Gastroesophageal sphincter (tissue), 4 donors: ENCODE results near the gene MAMSTR. TPM values are rescaled to one million over a fixed set of nuclear protein-coding genes. Genes with fewer than 3 reads are reported as not detected.

Experiments
- ATAC-seq: fragments of 150-250 bp; one replicate; pipeline ENCODE4 v1.9.1; 2016; ENCODE audit warnings: mild to moderate bottlenecking, moderate library complexity
- H3K27ac ChIP-seq, 4 donors: fragments of 200-600 bp; sonication (generic) in 3 of 4; 1 replicate in 3 of 4; 2 replicates in 1 of 4; pipeline ENCODE4 v1.5.1; 2016 to 2019
- H3K27me3 ChIP-seq: fragments of 200-600 bp; sonication (generic); one replicate; pipeline ENCODE4 v1.5.1; 2019
- H3K36me3 ChIP-seq, 2 donors: fragments of 200-600 bp; sonication (generic); one replicate each; pipeline ENCODE4 v1.5.1; 2019; ENCODE audit warnings: control low read depth in 1 of 2
- H3K4me1 ChIP-seq, 3 donors: fragments of 200-600 bp; sonication (generic); 1 replicate in 2 of 3; 2 replicates in 1 of 3; pipeline ENCODE4 v1.5.1; 2016 to 2019; ENCODE audit warnings: control low read depth in 2 of 3
- H3K4me3 ChIP-seq, 2 donors: fragments of 200-600 bp; sonication (generic); one replicate each; pipeline ENCODE4 v1.5.1; 2019; ENCODE audit warnings: mild to moderate bottlenecking in 1 of 2, moderate library complexity in 1 of 2
- H3K9me3 ChIP-seq, 3 donors: fragments of 200-600 bp; sonication (generic); one replicate each; pipeline ENCODE4 v1.5.1; 2017 to 2019; ENCODE audit warnings: control low read depth in 2 of 3
- EP300 ChIP-seq: sonication (generic); formaldehyde crosslinking; IDR thresholded peaks from one replicate; pipeline ENCODE4 v1.6.1; 2017; ENCODE audit warnings: antibody characterized with exemption, mild to moderate bottlenecking
- POLR2A ChIP-seq, 2 donors: fragments of 450-650 bp; IDR thresholded peaks; one replicate each; pipeline ENCODE4 v1.6.1; 2017; ENCODE audit warnings: antibody characterized with exemption in 2 of 2, mild to moderate bottlenecking in 2 of 2, moderate library complexity in 1 of 2
- POLR2AphosphoS5 ChIP-seq: sonication (generic); formaldehyde crosslinking; IDR thresholded peaks from one replicate; pipeline ENCODE4 v1.6.1; 2017; ENCODE audit warnings: antibody characterized with exemption
- WGBS, 2 donors: methylation state at CpG; one replicate each; pipeline ENCODE4 v1.1.5; 2018; ENCODE audit warnings: low coverage in 1 of 2; 5-methylcytosine and 5-hydroxymethylcytosine counted together
- total RNA-seq, 4 donors: library from RNA; depleted of rRNA; stranded (reverse); fragments of >200 nt; gene quantifications; one replicate each; pipeline ENCODE4 v1.1.0, GENCODE V29; 2016
- TF ChIP-seq, protein P1 (sequence below), 4 experiments: fragments of 200-600 bp in 2 of 4; fragments of 450-650 bp in 2 of 4; sonication (generic) in 1 of 4; IDR thresholded peaks; one replicate each; pipeline ENCODE4 v1.5.1; 2017 to 2019; ENCODE audit warnings: antibody characterized with exemption in 4 of 4, mild to moderate bottlenecking in 2 of 4, moderate library complexity in 2 of 4

MAMSTR gene
- total RNA-seq, 4 donors from 2014 or later: 0.25 to 3.7 (median 1.3) TPM

DNA sequence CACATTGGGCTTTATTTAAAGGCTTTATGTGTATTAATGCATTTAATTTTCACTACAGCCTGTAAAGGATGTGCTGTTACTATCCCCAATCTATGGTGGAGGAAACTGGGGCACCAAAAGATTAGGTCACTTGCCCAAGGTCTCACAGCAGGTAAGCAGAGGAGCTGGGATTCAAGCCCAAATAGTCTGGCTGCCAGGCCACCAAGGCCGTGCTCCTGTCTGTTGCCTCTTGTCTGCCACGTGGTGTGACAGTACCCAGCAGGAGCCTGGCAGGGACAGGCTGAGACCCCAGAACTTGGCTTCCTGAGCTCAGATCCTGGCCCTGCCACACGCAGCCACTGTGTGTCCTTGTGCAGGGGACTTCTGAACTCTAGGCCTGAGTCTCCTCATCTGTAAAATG is 51.2 kb downstream of the MAMSTR start:
- Histone ChIP-seq H3K4me1 (no peaks in the 10 kb centered on the region), H3K4me3 (no peak overlapping the region), H3K27me3 (no peaks in the 10 kb centered on the region), H3K27ac (no peak overlapping the region), H3K36me3 (no peaks in the 10 kb centered on the region), H3K9me3 (no peaks in the 10 kb centered on the region)
- ATAC-seq: no peak
- TF ChIP-seq POLR2AphosphoS5 (no peak), EP300 (no peak), POLR2A (IDR thresholded peaks at IDR 0.05) (no peak)
- TF ChIP-seq, protein P1, sequence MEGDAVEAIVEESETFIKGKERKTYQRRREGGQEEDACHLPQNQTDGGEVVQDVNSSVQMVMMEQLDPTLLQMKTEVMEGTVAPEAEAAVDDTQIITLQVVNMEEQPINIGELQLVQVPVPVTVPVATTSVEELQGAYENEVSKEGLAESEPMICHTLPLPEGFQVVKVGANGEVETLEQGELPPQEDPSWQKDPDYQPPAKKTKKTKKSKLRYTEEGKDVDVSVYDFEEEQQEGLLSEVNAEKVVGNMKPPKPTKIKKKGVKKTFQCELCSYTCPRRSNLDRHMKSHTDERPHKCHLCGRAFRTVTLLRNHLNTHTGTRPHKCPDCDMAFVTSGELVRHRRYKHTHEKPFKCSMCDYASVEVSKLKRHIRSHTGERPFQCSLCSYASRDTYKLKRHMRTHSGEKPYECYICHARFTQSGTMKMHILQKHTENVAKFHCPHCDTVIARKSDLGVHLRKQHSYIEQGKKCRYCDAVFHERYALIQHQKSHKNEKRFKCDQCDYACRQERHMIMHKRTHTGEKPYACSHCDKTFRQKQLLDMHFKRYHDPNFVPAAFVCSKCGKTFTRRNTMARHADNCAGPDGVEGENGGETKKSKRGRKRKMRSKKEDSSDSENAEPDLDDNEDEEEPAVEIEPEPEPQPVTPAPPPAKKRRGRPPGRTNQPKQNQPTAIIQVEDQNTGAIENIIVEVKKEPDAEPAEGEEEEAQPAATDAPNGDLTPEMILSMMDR (IDR thresholded peaks at IDR 0.05): no peak
- 100% methylated on average over 1 of the region's 3 CpGs for WGBS, 2 donors

DNA sequence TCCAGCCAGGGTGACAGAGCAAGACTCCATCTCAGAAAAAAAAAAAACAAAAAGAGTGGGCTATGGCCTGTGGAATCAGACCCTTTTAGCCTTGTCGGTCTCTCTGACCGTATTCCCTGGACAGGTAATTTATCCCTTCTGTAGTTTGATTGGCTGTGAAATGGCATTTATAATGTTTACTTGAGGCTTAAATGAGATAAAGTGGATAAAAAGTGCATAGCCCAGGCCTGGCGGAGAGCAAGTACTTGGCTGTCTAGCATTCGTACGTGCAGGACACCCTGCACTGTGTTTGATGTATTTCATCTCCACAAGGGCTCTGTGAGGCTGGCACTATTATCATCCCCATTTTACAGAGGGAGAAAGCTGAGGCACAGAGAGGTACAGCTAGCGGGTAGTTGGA is 53.7 kb downstream of the MAMSTR start:
- 74 to 91% methylated on average over 5 of the region's 6 CpGs for WGBS, 2 donors
- no peaks in the 10 kb centered on the region for H3K9me3 ChIP-seq
- no peak overlapping the region for H3K4me3 ChIP-seq
- TF ChIP-seq, protein P1 (IDR thresholded peaks at IDR 0.05): no peak
- no peaks in the 10 kb centered on the region for H3K36me3 ChIP-seq
- no peak overlapping the region for H3K27ac ChIP-seq
- H3K27me3 ChIP-seq: no peaks in the 10 kb centered on the region
- no peak for ATAC-seq
- peaks cover 0 to 6% (median 0%) of the 10 kb centered on the region in 3 donors for H3K4me1 ChIP-seq

DNA sequence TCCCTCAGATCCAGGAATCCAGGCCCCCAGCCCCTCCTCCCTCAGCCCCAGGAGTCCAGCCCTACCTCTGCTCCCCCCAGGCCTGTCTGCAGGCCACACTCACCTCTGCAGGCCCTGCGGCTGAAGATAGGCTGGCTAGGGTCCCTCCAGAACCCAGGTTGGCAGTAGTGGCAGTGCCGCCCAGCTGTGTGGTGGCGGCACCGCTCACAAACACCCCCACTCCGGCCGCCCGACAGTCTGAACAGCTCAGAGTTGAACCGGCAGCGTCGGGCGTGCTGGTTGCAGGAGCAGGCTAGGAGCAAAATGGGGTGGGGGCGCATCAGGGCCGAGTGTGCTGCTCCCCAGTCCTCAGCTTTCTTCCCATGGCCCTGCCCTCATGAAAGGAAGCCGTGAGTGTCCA is 55.0 kb downstream of the MAMSTR start:
- H3K4me1 ChIP-seq: peaks cover 0 to 12% (median 0%) of the 10 kb centered on the region in 3 donors
- no peaks in the 10 kb centered on the region for H3K27me3 ChIP-seq
- 80% methylated on average over 3 of the region's 14 CpGs; no CpG with 5 or more reads in 1 of the 2 donors for WGBS, 2 donors
- no peak for ATAC-seq
- H3K27ac ChIP-seq: no peak overlapping the region
- H3K9me3 ChIP-seq: no peaks in the 10 kb centered on the region
- TF ChIP-seq POLR2AphosphoS5 (no peak), POLR2A (IDR thresholded peaks at IDR 0.05) (no peak), EP300 (no peak)
- TF ChIP-seq, protein P1 (IDR thresholded peaks at IDR 0.05): no peak
- H3K4me3 ChIP-seq: no peak overlapping the region
- no peaks in the 10 kb centered on the region for H3K36me3 ChIP-seq

DNA sequence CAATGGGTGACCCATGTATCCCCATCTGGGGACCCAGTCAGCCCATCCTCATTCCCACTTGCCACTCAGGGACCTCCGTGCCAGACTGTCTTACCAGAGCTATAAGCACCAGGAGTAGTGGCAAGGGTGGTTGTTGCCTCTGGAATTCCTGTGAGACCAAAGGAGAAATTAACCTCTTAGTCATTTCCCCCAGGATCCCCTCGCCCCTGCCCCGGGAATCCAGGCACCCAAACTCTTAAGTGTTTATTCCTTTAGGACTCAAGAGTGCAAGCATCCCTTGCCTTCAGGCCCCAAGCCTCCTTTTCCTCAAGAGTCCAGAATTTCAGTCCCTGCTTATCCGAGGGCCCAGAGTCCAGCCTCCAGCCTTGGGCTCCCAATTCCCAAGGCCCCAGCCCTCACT is 55.9 kb downstream of the MAMSTR start:
- no peaks in the 10 kb centered on the region for H3K27me3 ChIP-seq
- TF ChIP-seq, protein P1 (IDR thresholded peaks at IDR 0.05): no peak
- no peak for TF ChIP-seq POLR2AphosphoS5
- TF ChIP-seq EP300: no peak
- no peak for TF ChIP-seq POLR2A (IDR thresholded peaks at IDR 0.05)
- ATAC-seq: no peak
- H3K4me1 ChIP-seq: peaks cover 0 to 12% (median 0%) of the 10 kb centered on the region in 3 donors
- no peak overlapping the region for H3K27ac ChIP-seq
- no peaks in the 10 kb centered on the region for H3K36me3 ChIP-seq
- H3K4me3 ChIP-seq: no peak overlapping the region
- WGBS, 2 donors: 92 to 93% methylated on average over 2 to 3 of the region's 4 CpGs
- H3K9me3 ChIP-seq: no peaks in the 10 kb centered on the region

Other genes with a start within 250 kb of the MAMSTR start
- gene LMTK3, start 207.9 kb downstream of the MAMSTR start, total RNA-seq: 1 to 10 TPM in 1 of 4 donors, under 1 TPM in 3; 0.13 to 1.2 (median 0.30) TPM
- gene SULT2B1, start 167.6 kb downstream of the MAMSTR start, total RNA-seq: 1 to 10 TPM in 2 of 4 donors, under 1 TPM in 1, not detected in 1; 0.93 to 3.9 (median 1.0) TPM
- not detected for gene SPACA4, start 113.0 kb downstream of the MAMSTR start, total RNA-seq
- gene FAM83E, start 104.6 kb downstream of the MAMSTR start, total RNA-seq: 1 to 10 TPM in 1 of 4 donors, not detected in 3; 1.5 TPM
- gene RPL18, start 100.5 kb downstream of the MAMSTR start, total RNA-seq: 1,000 to 10,000 TPM; 1,261 to 2,300 (median 1,588) TPM
- gene SPHK2, start 100.2 kb downstream of the MAMSTR start, total RNA-seq: 10 to 100 TPM in 3 of 4 donors, 1 to 10 TPM in 1; 7.2 to 17.9 (median 13.7) TPM
- 10 to 100 TPM in 2 of 4 donors, 1 to 10 TPM in 2; 2.9 to 16.8 (median 8.9) TPM for gene DBP, start 82.3 kb downstream of the MAMSTR start, total RNA-seq
- gene CA11, start 73.5 kb downstream of the MAMSTR start, total RNA-seq: 10 to 100 TPM in 3 of 4 donors, 1 to 10 TPM in 1; 10.0 to 28.5 (median 12.5) TPM
- 1 to 10 TPM in 2 of 4 donors, under 1 TPM in 1, not detected in 1; 0.78 to 2.3 (median 1.1) TPM for gene NTN5, start 46.7 kb downstream of the MAMSTR start, total RNA-seq
- gene FUT2, start 23.8 kb downstream of the MAMSTR start, total RNA-seq: 1 to 10 TPM in 1 of 4 donors, not detected in 3; 3.4 TPM
- gene RASIP1, start 20.9 kb upstream of the MAMSTR start, total RNA-seq: 10 to 100 TPM in 3 of 4 donors, 1 to 10 TPM in 1; 9.8 to 16.4 (median 10.3) TPM
- gene IZUMO1, start 27.2 kb upstream of the MAMSTR start, total RNA-seq: under 1 TPM in 1 of 4 donors, not detected in 3; 0.27 TPM
- 1 to 10 TPM in 3 of 4 donors, under 1 TPM in 1; 0.54 to 3.5 (median 2.6) TPM for gene FUT1, start 32.9 kb upstream of the MAMSTR start, total RNA-seq
- gene FGF21, start 35.8 kb upstream of the MAMSTR start, total RNA-seq: not detected
- gene BCAT2, start 91.3 kb upstream of the MAMSTR start, total RNA-seq: 10 to 100 TPM; 46.6 to 77.8 (median 57.8) TPM
- gene HSD17B14, start 116.8 kb upstream of the MAMSTR start, total RNA-seq: 10 to 100 TPM in 2 of 4 donors, 1 to 10 TPM in 2; 5.3 to 12.5 (median 8.2) TPM
- gene PLEKHA4, start 148.9 kb upstream of the MAMSTR start, total RNA-seq: 10 to 100 TPM; 11.4 to 29.2 (median 18.1) TPM
- 10 to 100 TPM; 53.9 to 70.0 (median 60.9) TPM for gene PPP1R15A, start 152.7 kb upstream of the MAMSTR start, total RNA-seq
- gene TULP2, start 179.0 kb upstream of the MAMSTR start, total RNA-seq: 1 to 10 TPM in 1 of 4 donors, not detected in 3; 2.0 TPM
- gene NUCB1, start 180.6 kb upstream of the MAMSTR start, total RNA-seq: 100 to 1,000 TPM; 188 to 326 (median 279) TPM
- under 1 TPM in 1 of 4 donors, not detected in 3; 0.81 TPM for gene DHDH, start 214.0 kb upstream of the MAMSTR start, total RNA-seq
- gene BAX, start 235.2 kb upstream of the MAMSTR start, total RNA-seq: 10 to 100 TPM; 31.5 to 40.8 (median 34.8) TPM
- gene FTL, start 245.6 kb upstream of the MAMSTR start, total RNA-seq: 1,000 to 10,000 TPM; 2,478 to 4,094 (median 2,824) TPM